Effector CD4-positive, alpha-beta T cell (primary cell): ENCODE measurements around the gene TMEM143.
A peak's percentile ranks its signal among the peaks of the same experiment; 100 is the strongest.
"Not testable (repeated sequence)": the region's sequence is repeated elsewhere in the genome, so short reads cannot be mapped to it uniquely, and the experiment has no call there.

Source experiments
- DNase-seq: peaks from one replicate; pipeline ENCODE4 v3.0.0-alpha.2; 2020

TMEM143 gene

DNA sequence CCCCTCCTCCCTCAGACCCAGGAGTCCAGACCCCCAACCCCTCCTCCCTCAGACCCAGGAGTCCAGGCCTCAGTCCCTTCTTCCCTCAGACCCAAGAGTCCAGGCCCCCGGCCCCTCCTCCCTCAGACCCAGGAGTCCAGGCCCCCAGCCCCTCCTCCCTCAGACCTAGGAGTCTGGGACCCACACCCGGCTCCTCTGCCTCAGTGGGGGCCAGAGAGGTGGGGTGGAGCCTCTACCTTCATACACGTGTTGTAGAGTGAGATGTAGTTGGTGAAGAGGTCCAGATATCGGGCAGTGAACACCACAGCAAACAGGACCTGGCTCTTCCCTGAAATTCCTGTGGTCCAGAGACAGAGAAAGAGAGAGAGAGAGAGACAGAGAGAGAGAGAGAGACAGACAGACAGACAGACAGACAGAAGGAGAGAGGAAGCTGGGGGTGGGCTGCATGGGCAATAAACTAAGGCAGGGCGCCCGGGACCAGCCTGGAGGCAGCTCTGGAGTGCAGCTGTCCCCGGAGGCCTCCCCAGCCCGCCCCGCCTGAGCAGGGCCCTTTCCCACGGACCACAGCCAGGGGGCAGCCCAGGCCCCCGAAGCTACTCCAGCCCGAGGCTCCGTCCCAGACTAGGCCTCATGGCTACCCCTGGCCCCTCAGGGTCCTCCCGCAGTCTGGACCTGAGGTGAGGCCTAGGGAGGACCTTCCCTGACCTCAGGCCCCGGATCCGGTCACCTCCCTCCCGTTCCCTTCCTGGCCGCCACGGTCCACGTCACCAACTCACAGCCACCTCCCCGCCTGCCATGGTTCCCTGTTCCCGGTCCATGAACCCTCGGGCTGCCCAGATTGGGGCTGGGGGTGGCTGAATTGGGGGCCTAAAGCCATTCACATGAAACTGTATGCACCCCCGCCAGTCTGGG, 26.7 kb upstream of the TMEM143 start:
- DNase-seq, result peak; percentile 46

GRCh38 chr19:48386981-48387380, 23.2 kb upstream of the TMEM143 start:
- DNase-seq, result no peak

- DNase-seq, result no peak
Measured at GRCh38 chr19:48385461-48386087, 21.8 kb upstream of the TMEM143 start.

DNA sequence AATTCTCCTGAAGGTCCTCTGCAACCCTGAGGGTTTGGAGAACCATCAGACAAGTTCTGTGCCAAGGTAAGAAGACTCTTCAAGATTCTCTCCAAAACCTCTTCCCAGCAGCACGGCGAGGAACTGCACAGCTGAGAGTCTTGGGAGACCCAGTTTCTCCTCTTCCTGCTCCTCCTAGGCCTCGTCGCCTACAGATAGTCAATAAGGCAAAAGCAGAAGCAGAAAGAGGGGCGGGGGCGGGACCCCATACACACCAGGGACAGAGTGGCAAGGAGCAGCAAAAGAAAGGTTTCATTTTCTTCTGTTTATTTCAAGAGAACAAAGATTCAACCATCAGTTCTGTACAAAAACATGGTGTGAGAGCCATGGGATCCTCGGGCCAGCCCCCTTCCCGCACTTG, 18.5 kb upstream of the TMEM143 start:
- DNase-seq, result no peak

DNA sequence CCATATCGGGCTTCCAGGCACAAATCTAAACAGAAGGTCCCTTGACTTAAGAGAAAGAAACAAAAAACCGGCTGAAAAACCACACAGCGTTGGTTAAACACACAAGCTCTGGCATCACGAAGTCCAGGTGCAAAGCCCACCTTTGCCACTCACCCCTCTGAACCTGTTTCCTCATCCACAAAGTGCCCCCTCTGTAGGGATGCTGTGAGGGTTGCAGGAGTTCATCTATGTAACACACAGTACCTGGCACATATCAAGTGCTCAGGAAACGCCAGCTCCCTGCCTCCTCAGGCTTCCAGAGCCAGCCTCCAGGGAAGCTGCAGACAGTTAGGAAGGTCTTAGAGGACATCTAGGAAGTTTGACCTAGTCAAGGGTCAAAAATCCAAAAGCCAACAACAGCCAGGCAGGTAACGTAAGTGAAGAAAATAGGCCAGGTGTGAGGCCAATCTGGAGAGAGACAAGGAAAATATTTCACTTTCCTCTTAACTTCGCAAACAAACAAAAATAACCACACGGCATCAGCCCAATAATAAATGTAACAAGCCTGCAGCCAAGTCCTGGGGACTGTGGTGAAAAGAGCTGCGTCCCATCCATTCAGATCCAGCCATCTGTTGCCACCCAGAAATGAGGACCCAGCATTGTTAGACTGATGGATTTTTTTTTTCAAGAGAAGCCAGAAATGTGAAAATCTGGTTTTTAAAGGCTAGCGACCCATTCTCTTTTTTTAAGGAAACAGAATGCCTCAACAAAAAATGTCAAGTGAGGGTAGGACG, 17.6 kb upstream of the TMEM143 start:
- DNase-seq, result no peak

GRCh38 chr19:48379058-48379457, 15.3 kb upstream of the TMEM143 start:
- DNase-seq, result no peak

- no peak for DNase-seq
Measured at GRCh38 chr19:48378194-48378570, 14.4 kb upstream of the TMEM143 start.

GRCh38 chr19:48373567-48373966, 9.8 kb upstream of the TMEM143 start:
- DNase-seq, result no peak

GRCh38 chr19:48372904-48373303, 9.2 kb upstream of the TMEM143 start:
- DNase-seq, result no peak

DNA sequence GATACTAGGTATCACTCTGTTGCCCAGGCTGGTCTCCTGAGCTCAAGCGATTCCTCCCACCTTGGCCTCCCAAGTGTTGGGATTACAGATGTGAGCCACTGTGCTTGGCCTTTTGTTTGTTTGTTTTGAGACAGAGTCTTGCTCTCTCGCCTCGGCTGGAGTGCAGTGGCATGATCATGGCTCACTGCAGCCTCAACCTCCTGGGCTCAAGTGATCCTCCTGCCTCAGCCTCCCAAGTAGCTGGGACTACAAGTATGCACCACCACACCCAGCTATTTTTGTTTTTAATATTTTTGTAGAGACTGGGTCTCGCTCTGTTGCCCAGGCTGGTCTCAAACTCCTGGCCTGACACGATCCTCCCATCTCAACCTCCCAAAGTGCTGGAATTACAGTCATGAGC, 8.0 kb upstream of the TMEM143 start:
- not testable (repeated sequence) for DNase-seq

DNA sequence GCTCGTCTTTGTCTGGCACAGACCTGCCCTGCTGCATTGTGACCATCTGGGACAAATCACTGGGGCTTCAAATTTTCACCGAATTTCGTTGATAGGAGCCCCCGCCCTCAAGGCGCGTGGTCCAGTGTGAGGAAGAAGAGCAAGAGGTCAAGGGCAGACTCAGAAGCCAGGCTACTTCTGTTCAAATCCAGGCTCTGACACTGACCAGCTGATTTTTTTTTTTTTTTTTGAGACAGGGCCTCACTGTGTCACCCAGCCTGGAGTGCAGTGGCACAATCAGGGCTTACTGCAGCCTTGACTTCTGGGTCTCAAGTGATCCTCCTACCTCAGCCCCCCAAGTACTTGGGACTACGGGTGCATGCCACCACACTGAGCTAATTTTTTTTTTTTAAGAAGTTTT, 7.6 kb upstream of the TMEM143 start:
- DNase-seq, result no peak

- DNase-seq, result no peak
Measured at GRCh38 chr19:48370955-48371354, 7.2 kb upstream of the TMEM143 start.

DNA sequence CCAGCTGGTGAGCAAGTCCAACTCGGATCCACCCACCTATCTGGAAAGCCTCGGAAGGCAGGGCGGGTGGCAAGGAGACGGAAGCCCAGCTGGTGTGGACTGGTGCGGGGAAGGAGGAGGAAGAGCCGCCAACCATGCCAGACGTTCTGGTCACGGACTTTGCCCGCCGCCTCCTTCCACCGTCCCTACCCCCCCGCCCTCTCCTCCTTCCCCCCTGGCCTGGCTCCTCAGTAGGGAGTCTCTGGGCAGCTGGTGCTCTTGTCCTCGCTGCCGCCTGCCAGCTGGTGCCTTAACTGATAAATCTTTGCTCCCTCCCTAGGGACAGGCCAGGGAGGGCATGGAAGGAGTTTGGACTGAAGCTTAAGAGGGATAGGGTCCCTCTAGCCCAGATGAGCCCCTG, 5.2 kb upstream of the TMEM143 start:
- DNase-seq, result no peak

GRCh38 chr19:48367855-48368254, 4.1 kb upstream of the TMEM143 start:
- DNase-seq, result no peak

- DNase-seq, result no peak
Measured at GRCh38 chr19:48365602-48366001, 1.9 kb upstream of the TMEM143 start.

GRCh38 chr19:48364598-48365348, 1.0 kb upstream of the TMEM143 start:
- no peak for DNase-seq

DNA sequence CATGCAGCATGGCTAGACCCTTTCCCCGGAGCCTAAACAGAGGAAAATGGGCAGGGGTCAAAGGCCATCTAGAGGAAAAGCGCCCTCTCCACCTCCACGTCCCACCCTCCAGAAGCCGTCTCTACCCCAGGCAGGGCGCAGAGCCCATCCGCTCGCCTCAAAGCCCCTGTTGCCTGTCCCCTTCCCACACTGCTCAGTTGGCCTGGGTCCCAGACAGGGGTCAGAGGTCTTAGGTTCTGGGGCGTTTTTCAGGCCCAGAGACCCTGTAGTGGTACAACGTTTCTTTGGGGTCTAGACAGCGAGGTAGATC, 285 bp downstream of the TMEM143 start:
- no peak for DNase-seq

DNA sequence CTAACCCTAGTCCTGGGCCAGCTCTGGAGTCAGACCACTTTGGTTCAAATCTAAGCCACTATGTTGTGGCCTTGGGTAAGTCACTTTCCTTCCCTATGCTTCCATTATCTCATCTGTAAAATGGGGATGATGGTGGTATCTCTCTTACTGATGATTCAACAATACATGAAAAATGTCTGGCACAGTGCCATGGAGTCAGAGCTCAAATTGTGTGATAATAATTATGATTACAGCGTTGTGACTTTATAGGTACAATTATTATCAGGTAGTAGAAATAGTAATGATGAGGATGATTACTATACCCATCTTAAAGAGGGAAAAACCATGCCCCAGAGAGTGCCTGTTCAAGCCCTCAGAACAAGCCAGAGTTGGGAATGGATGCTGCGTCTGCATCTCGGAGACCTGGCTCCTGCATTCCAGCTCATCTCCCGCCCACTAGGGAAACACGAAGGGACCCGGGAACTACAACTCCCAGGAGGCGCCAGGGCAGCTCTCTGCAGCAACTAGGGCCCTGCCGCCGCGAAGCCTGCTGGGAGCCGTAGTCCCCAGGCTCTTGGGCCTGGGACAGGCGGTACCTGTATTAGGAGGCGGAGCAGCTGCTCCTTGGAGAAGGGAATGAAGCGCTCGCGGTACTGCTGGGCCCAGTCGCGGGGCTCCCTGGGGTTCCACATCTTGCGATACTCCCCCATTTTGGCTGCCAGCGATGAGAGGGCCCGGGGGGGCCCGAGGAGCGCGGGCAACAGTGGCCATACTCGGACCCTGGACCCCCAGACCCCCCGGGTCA, 832 bp downstream of the TMEM143 start:
- peak; percentile 87 for DNase-seq

DNA sequence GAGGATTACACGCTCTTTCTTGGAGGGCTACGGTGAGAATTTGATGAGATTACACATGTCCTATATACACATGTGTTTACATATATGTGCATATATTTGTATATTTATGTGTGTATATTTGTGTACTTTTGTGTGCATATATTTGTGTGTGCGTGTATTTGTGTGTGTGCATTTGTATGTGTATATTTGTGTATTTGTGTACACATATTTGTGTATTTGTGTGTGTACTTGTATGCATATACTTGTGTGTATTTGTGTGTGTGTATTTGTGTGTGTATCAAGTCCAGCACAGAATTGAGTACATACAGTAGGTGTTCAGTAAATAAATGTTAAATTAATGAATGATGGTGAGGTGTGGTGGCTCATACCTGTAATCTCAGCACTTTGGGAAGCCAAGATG, 1.8 kb downstream of the TMEM143 start:
- DNase-seq, result no peak

DNA sequence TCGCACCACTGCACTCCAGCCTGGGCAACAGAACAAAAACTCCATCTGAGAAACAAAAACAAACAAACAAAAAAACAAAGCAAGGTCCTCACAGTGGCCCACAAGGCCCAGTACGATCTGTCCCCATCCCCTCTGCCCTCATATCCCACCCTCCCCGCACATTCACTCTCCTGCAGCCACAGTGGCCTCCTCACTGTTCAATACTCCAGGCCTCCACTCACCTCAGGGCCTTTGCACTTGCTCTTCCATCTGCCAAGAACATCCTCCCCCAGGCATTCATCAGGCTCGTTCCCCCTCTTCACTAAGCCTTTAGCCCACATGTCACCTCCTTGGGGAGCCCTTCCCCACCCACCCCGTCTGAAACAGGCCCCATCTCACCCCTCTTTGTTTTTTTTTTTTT, 4.6 kb downstream of the TMEM143 start:
- no peak for DNase-seq

GRCh38 chr19:48355365-48355954, 8.3 kb downstream of the TMEM143 start:
- DNase-seq, result no peak
